Neural cell (in vitro differentiated cells): ENCODE data around the gene ZNF839. TPM values are rescaled to one million over a fixed set of nuclear protein-coding genes. Genes with fewer than 3 reads are reported as not detected.
A peak's percentile ranks its signal among the peaks of the same experiment; 100 is the strongest.

ENCODE experiments used
- H2AFZ ChIP-seq: fragments of 200-600, 300-800 bp; sonication (generic), shearing (Covaris generic); 2 replicates; pipeline ENCODE4 v1.6.0; 2014; ENCODE audit warnings: low read depth, mild to moderate bottlenecking, antibody characterized with exemption, low read length, moderate library complexity
- H3F3A ChIP-seq: fragments of 200-600 bp; shearing (Covaris generic); 2 replicates; pipeline ENCODE4 v1.6.1; 2016; ENCODE audit warnings: mild to moderate bottlenecking, moderate library complexity, mixed read lengths, antibody characterized with exemption, low read length; ENCODE audit not compliant: insufficient read depth, poor library complexity, severe bottlenecking
- H3K27ac ChIP-seq: fragments of 200-600, 300-800 bp; sonication (generic), shearing (Covaris generic); 2 replicates; pipeline ENCODE4 v1.5.1; 2014; ENCODE audit warnings: mild to moderate bottlenecking, low read length, moderate library complexity
- H3K27me3 ChIP-seq: fragments of 300-800, 200-600 bp; sonication (generic), shearing (Covaris generic); 2 replicates; pipeline ENCODE4 v1.6.0; 2014; ENCODE audit warnings: mild to moderate bottlenecking, low read depth, low read length, moderate library complexity; ENCODE audit not compliant: insufficient read depth
- H3K36me3 ChIP-seq: fragments of 300-800, 200-600 bp; sonication (generic), shearing (Covaris generic); 2 replicates; pipeline ENCODE4 v1.5.1; 2014; ENCODE audit warnings: mild to moderate bottlenecking, antibody characterized with exemption, low read length, moderate library complexity; ENCODE audit not compliant: insufficient read depth
- H3K4me2 ChIP-seq: fragments of 300-800, 200-600 bp; sonication (generic), shearing (Covaris generic); 2 replicates; pipeline ENCODE4 v1.6.0; 2014; ENCODE audit warnings: mild to moderate bottlenecking, low read length
- H3K4me3 ChIP-seq: fragments of 300-800, 200-600 bp; sonication (generic), shearing (Covaris generic); 2 replicates; pipeline ENCODE4 v1.5.1; 2014; ENCODE audit warnings: mild to moderate bottlenecking, low read length, moderate library complexity
- H3K79me2 ChIP-seq: fragments of 200-600 bp; shearing (Covaris generic); replicated peaks from 2 replicates; pipeline ENCODE4 v1.6.0; 2014; ENCODE audit warnings: mild to moderate bottlenecking, low read length, moderate library complexity; ENCODE audit not compliant: insufficient read depth
- H3K9ac ChIP-seq: fragments of 300-800, 200-600 bp; sonication (generic), shearing (Covaris generic); 2 replicates; pipeline ENCODE4 v1.6.1; 2016; ENCODE audit warnings: mild to moderate bottlenecking, low read length, mixed read lengths
- H3K9me2 ChIP-seq: fragments of 200-600 bp; shearing (Covaris generic); 2 replicates; pipeline ENCODE4 v1.6.1; 2016; ENCODE audit warnings: mild to moderate bottlenecking, low read length, mixed read lengths; ENCODE audit not compliant: insufficient read depth
- H3K9me3 ChIP-seq: fragments of 200-600, 300-800 bp; sonication (generic), shearing (Covaris generic); 2 replicates; pipeline ENCODE4 v1.6.1; 2016; ENCODE audit warnings: mild to moderate bottlenecking, mixed run types, low read length, moderate library complexity, mixed read lengths
- H4K20me1 ChIP-seq: fragments of 200-600 bp; shearing (Covaris generic); 2 replicates; pipeline ENCODE4 v1.6.1; 2016; ENCODE audit warnings: mild to moderate bottlenecking, mixed run types; ENCODE audit not compliant: insufficient read depth
- EP300 ChIP-seq: fragments of 450-650 bp; conservative IDR thresholded peaks from 2 replicates; pipeline ENCODE4 v1.6.1; 2014; ENCODE audit warnings: antibody characterized with exemption, mild to moderate bottlenecking, moderate library complexity; ENCODE audit not compliant: poor library complexity, severe bottlenecking
- EZH2 ChIP-seq: fragments of 200-600, 300-800 bp; shearing (Covaris generic), sonication (generic); IDR thresholded peaks from 2 replicates; pipeline ENCODE4 v1.6.1; 2014; ENCODE audit warnings: antibody characterized with exemption, low read length, borderline replicate concordance, mild to moderate bottlenecking; ENCODE audit not compliant: insufficient read depth, poor library complexity, severe bottlenecking
- MXI1 ChIP-seq: fragments of 450-650 bp; conservative IDR thresholded peaks from 2 replicates; pipeline ENCODE4 v1.6.1; 2014; ENCODE audit warnings: antibody characterized with exemption, mild to moderate bottlenecking; ENCODE audit not compliant: poor library complexity, severe bottlenecking
- POLR2AphosphoS5 ChIP-seq: IDR thresholded peaks from 2 replicates; pipeline ENCODE4 v1.6.1; 2012
- RAD21 ChIP-seq: fragments of 450-650 bp; conservative IDR thresholded peaks from 2 replicates; pipeline ENCODE4 v1.6.1; 2014; ENCODE audit warnings: antibody characterized with exemption, mild to moderate bottlenecking, moderate library complexity
- SMC3 ChIP-seq: fragments of 450-650 bp; conservative IDR thresholded peaks from 2 replicates; pipeline ENCODE4 v1.6.1; 2014; ENCODE audit warnings: antibody characterized with exemption, mild to moderate bottlenecking, moderate library complexity; ENCODE audit not compliant: poor library complexity
- TAF1 ChIP-seq: IDR thresholded peaks from 2 replicates; pipeline ENCODE4 v1.6.1; 2012; ENCODE audit warnings: low read depth
- polyA minus RNA-seq: library from RNA; depleted of rRNA, polyadenylated mRNA; stranded (reverse); fragments of >200 nt; gene quantifications from 2 replicates; pipeline ENCODE4 v1.2.3, GENCODE V29; 2014
- polyA plus RNA-seq: library from polyadenylated mRNA; depleted of rRNA; stranded (reverse); fragments of >200 nt; gene quantifications from 2 replicates; pipeline ENCODE4 v1.2.3, GENCODE V29; 2014
- TF ChIP-seq, protein P1 (sequence below): IDR thresholded peaks from 2 replicates; pipeline ENCODE4 v1.6.1; 2012; ENCODE audit warnings: borderline replicate concordance
- TF ChIP-seq, protein P2 (sequence below): fragments of 450-650 bp; IDR thresholded peaks from 2 replicates; pipeline ENCODE4 v1.5.1; 2014; ENCODE audit warnings: antibody characterized with exemption, mild to moderate bottlenecking, moderate library complexity; ENCODE audit not compliant: poor library complexity, severe bottlenecking

Gene ZNF839
- 13.3 and 15.3 TPM in 2 replicates for polyA plus RNA-seq
- polyA minus RNA-seq, result 17.6 and 20.5 TPM in 2 replicates

DNA sequence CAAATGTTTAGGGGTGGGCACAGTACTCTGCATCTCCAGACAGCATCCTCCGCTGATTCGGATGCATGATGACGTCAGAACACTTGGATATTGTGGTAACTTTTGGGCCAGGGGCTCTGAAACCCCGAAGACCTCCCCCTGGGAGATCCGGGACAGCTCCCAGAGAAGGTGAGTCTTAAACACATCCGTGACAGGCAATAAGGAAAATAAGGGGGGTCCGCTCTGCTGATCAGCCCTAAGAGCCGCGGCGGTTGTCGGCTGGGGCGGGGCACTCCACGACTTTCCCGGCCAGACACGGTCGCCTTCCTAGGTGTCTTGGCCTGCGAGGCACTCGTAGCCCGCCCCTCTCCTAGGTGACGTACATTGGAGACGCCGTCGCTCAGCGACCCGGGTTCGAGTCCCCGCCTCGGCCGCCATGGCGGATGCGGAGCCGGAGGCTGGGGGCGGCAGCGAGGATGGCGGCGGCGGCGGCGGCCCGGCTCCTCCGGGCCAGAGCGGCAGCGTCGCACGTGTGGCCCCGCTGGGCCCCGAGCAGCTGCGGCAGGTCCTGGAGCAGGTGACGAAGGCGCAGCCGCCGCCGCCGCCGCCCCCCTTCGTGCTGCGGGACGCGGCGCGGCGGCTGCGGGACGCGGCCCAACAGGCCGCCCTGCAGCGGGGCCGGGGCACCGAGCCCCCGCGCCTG lies at the start of gene ZNF839:
Gene ZNF839 (plus strand): TSS at position 396 of the 682 bp plus-strand sequence. CDS start 20 bp downstream, at position 416.
- Histone ChIP-seq H3K9me3 (no peaks in the 10 kb centered on the region), H3K27ac (peak within 1 kb of the TSS; percentile 84), H3K27me3 (no peaks in the 10 kb centered on the region), H3K9ac (peak within 1 kb of the TSS; percentile 92), H3K79me2 (peaks cover 3% of the 10 kb centered on the region), H3F3A (peaks cover 5% of the 10 kb centered on the region), H3K4me3 (peak within 1 kb of the TSS; percentile 89), H3K9me2 (no peaks in the 10 kb centered on the region), H3K4me2 (peak within 1 kb of the TSS; percentile 99), H4K20me1 (no peaks in the 10 kb centered on the region), H3K36me3 (no peaks in the 10 kb centered on the region), H2AFZ (peak within 1 kb of the TSS; percentile 85)
- TF ChIP-seq SMC3 (no peak), EP300 (peak; percentile 73), TAF1 (no peak), MXI1 (peak; percentile 42), POLR2AphosphoS5 (peak; percentile 68)
- TF ChIP-seq, protein P1, sequence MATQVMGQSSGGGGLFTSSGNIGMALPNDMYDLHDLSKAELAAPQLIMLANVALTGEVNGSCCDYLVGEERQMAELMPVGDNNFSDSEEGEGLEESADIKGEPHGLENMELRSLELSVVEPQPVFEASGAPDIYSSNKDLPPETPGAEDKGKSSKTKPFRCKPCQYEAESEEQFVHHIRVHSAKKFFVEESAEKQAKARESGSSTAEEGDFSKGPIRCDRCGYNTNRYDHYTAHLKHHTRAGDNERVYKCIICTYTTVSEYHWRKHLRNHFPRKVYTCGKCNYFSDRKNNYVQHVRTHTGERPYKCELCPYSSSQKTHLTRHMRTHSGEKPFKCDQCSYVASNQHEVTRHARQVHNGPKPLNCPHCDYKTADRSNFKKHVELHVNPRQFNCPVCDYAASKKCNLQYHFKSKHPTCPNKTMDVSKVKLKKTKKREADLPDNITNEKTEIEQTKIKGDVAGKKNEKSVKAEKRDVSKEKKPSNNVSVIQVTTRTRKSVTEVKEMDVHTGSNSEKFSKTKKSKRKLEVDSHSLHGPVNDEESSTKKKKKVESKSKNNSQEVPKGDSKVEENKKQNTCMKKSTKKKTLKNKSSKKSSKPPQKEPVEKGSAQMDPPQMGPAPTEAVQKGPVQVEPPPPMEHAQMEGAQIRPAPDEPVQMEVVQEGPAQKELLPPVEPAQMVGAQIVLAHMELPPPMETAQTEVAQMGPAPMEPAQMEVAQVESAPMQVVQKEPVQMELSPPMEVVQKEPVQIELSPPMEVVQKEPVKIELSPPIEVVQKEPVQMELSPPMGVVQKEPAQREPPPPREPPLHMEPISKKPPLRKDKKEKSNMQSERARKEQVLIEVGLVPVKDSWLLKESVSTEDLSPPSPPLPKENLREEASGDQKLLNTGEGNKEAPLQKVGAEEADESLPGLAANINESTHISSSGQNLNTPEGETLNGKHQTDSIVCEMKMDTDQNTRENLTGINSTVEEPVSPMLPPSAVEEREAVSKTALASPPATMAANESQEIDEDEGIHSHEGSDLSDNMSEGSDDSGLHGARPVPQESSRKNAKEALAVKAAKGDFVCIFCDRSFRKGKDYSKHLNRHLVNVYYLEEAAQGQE, result no peak
- TF ChIP-seq, protein P2, sequence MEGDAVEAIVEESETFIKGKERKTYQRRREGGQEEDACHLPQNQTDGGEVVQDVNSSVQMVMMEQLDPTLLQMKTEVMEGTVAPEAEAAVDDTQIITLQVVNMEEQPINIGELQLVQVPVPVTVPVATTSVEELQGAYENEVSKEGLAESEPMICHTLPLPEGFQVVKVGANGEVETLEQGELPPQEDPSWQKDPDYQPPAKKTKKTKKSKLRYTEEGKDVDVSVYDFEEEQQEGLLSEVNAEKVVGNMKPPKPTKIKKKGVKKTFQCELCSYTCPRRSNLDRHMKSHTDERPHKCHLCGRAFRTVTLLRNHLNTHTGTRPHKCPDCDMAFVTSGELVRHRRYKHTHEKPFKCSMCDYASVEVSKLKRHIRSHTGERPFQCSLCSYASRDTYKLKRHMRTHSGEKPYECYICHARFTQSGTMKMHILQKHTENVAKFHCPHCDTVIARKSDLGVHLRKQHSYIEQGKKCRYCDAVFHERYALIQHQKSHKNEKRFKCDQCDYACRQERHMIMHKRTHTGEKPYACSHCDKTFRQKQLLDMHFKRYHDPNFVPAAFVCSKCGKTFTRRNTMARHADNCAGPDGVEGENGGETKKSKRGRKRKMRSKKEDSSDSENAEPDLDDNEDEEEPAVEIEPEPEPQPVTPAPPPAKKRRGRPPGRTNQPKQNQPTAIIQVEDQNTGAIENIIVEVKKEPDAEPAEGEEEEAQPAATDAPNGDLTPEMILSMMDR, result peak; percentile 8

DNA sequence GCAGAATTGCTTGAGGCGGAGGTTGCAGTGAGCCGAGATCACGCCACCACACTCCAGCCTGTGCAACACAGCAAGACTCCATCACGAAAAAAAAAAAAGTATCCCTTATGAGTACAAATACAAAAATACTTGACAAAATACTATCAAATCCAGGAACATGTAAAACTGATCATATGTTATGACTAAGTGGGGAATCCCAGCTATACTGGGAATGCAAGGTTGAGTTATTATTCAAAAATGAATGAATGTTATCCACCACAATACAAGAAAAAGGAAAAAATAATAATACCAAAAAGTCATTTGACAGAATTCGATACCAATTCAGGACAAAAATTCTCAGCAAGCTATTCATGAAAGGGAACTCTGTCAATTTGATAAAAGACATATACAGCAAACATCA lies 47.2 kb upstream of the ZNF839 start:
- H3K4me3 ChIP-seq, result no peak overlapping the region
- H3K9me3 ChIP-seq, result no peaks in the 10 kb centered on the region
- no peaks in the 10 kb centered on the region for H3F3A ChIP-seq
- no peaks in the 10 kb centered on the region for H3K27me3 ChIP-seq
- H2AFZ ChIP-seq, result no peak overlapping the region
- H3K36me3 ChIP-seq, result no peaks in the 10 kb centered on the region
- no peak overlapping the region for H3K4me2 ChIP-seq
- H3K27ac ChIP-seq, result no peak overlapping the region
- no peak overlapping the region for H3K9ac ChIP-seq
- H3K9me2 ChIP-seq, result no peaks in the 10 kb centered on the region
- no peak for TF ChIP-seq RAD21
- TF ChIP-seq EZH2, result no peak
- TF ChIP-seq MXI1, result no peak
- TF ChIP-seq SMC3, result no peak
- no peak for TF ChIP-seq EP300
- TF ChIP-seq, protein P1, result no peak
- TF ChIP-seq POLR2AphosphoS5, result no peak
- TF ChIP-seq, protein P2, result no peak
- TF ChIP-seq TAF1, result no peak
- no peaks in the 10 kb centered on the region for H4K20me1 ChIP-seq
- no peaks in the 10 kb centered on the region for H3K79me2 ChIP-seq
